Hindlimb muscle (tissue), 1 donor: Measurements from ENCODE around the gene AVPR2. TPM values are rescaled to one million over a fixed set of nuclear protein-coding genes. Genes with fewer than 3 reads are reported as not detected.

ENCODE experiments used
- DNase-seq: peaks from one replicate; pipeline ENCODE4 v3.0.0-alpha.2; 2013
- polyA plus RNA-seq: library from polyadenylated mRNA; unstranded; fragments of 120-200 nt; gene quantifications from one replicate; pipeline ENCODE4 v1.2.1, GENCODE V29; 2013; ENCODE audit not compliant: insufficient read length

Gene AVPR2
- polyA plus RNA-seq, 1 donor, result 1.4 TPM

- no peak for DNase-seq
Observed at GRCh38 chrX:153871451-153871850, 33.0 kb upstream of the AVPR2 start.

GRCh38 chrX:153871946-153872878 is 32.3 kb upstream of the AVPR2 start:
- DNase-seq, result no peak

- no peak for DNase-seq
Observed at GRCh38 chrX:153873282-153874084, 31.0 kb upstream of the AVPR2 start.

- no peak for DNase-seq
Observed at GRCh38 chrX:153874085-153874365, 30.4 kb upstream of the AVPR2 start.

- no peak for DNase-seq
Observed at GRCh38 chrX:153874366-153875125, 29.9 kb upstream of the AVPR2 start.

GRCh38 chrX:153875391-153876111 is 28.9 kb upstream of the AVPR2 start:
- DNase-seq, result peak; percentile 55

GRCh38 chrX:153876112-153876491 is 28.4 kb upstream of the AVPR2 start:
- no peak for DNase-seq

GRCh38 chrX:153877571-153878261 is 26.8 kb upstream of the AVPR2 start:
- DNase-seq, result no peak

GRCh38 chrX:153878345-153878744 is 26.1 kb upstream of the AVPR2 start:
- no peak for DNase-seq

- no peak for DNase-seq
Observed at GRCh38 chrX:153878969-153879653, 25.4 kb upstream of the AVPR2 start.

- no peak for DNase-seq
Observed at GRCh38 chrX:153879741-153880439, 24.6 kb upstream of the AVPR2 start.

GRCh38 chrX:153880440-153880815 is 24.0 kb upstream of the AVPR2 start:
- DNase-seq, result no peak

- DNase-seq, result no peak
Observed at GRCh38 chrX:153881281-153881680, 23.2 kb upstream of the AVPR2 start.

GRCh38 chrX:153882086-153882498 is 22.4 kb upstream of the AVPR2 start:
- no peak for DNase-seq

- DNase-seq, result no peak
Observed at GRCh38 chrX:153882557-153882956, 21.9 kb upstream of the AVPR2 start.

- DNase-seq, result no peak
Observed at GRCh38 chrX:153883163-153883843, 21.2 kb upstream of the AVPR2 start.

- DNase-seq, result no peak
Observed at GRCh38 chrX:153884136-153884535, 20.3 kb upstream of the AVPR2 start.

GRCh38 chrX:153884590-153884989 is 19.9 kb upstream of the AVPR2 start:
- DNase-seq, result no peak

- DNase-seq, result no peak
Observed at GRCh38 chrX:153885208-153885787, 19.2 kb upstream of the AVPR2 start.
